HepG2 (cell line): ENCODE measurements around the gene NXPH4. TPM values are rescaled to one million over a fixed set of nuclear protein-coding genes. Genes with fewer than 3 reads are reported as not detected.
A peak's percentile ranks its signal among the peaks of the same experiment; 100 is the strongest.

Experiments used
- CBX1 ChIP-seq: IDR thresholded peaks from one replicate; pipeline ENCODE4 v1.6.1; 2016; ENCODE audit warnings: antibody characterized with exemption, low read depth
- FLYWCH1 ChIP-seq: sonication (generic); formaldehyde crosslinking; IDR thresholded peaks from 2 replicates; pipeline ENCODE4 v1.8.1; 2023; ENCODE audit warnings: mild to moderate bottlenecking, missing genetic modification reagents
- HDAC2 ChIP-seq: sonication (generic); formaldehyde crosslinking; IDR thresholded peaks from 2 replicates; pipeline ENCODE4 v1.4.0; 2020; ENCODE audit warnings: missing genetic modification reagents
- MTA3 ChIP-seq: sonication (generic); formaldehyde crosslinking; IDR thresholded peaks from 2 replicates; pipeline ENCODE4 v1.4.0; 2020; ENCODE audit warnings: missing genetic modification reagents
- NR2C2 ChIP-seq: sonication (generic); formaldehyde crosslinking; IDR thresholded peaks from 2 replicates; pipeline ENCODE4 v1.4.0; 2020; ENCODE audit warnings: missing genetic modification reagents, mild to moderate bottlenecking, moderate library complexity, borderline replicate concordance
- PAX8 ChIP-seq: sonication (generic); formaldehyde crosslinking; IDR thresholded peaks from 2 replicates; pipeline ENCODE4 v1.8.0; 2022; ENCODE audit warnings: mild to moderate bottlenecking, missing genetic modification reagents, borderline replicate concordance
- PHF5A ChIP-seq: IDR thresholded peaks from one replicate; pipeline ENCODE4 v1.6.1; 2018; ENCODE audit warnings: low read depth, missing genetic modification reagents; ENCODE audit not compliant: unreplicated experiment
- ZBTB38 ChIP-seq: sonication (generic); formaldehyde crosslinking; IDR thresholded peaks from 2 replicates; pipeline ENCODE4 v1.5.1; 2020; ENCODE audit warnings: mild to moderate bottlenecking, missing genetic modification reagents
- ZFAT ChIP-seq: sonication (generic); formaldehyde crosslinking; conservative IDR thresholded peaks from 2 replicates; pipeline ENCODE4 v1.8.1; 2023; ENCODE audit warnings: missing genetic modification reagents, inconsistent platforms
- ZNF180 ChIP-seq: sonication (generic); formaldehyde crosslinking; IDR thresholded peaks from 2 replicates; pipeline ENCODE4 v1.4.0; 2020; ENCODE audit warnings: low read depth, missing genetic modification reagents, borderline replicate concordance
- ZNF292 ChIP-seq: sonication (generic); formaldehyde crosslinking; IDR thresholded peaks from 2 replicates; pipeline ENCODE4 v1.8.1; 2022; ENCODE audit warnings: mild to moderate bottlenecking, low read depth, missing genetic modification reagents, borderline replicate concordance
- ZNF644 ChIP-seq: IDR thresholded peaks from 2 replicates; pipeline ENCODE4 v1.6.1; 2016; ENCODE audit warnings: low read depth
- ZNF792 ChIP-seq: IDR thresholded peaks from 2 replicates; pipeline ENCODE4 v1.6.1; 2016
- polyA plus RNA-seq, 8 experiments: library from polyadenylated mRNA; depleted of rRNA in 3 of 8; stranded (reverse) in 7 of 8; unstranded in 1 of 8; fragments of >200 nt; fragmentation: Illumina TruSeq in 4 of 8; extraction: Trizol in 4 of 8; gene quantifications; 2 replicates each; pipeline versions ENCODE4 v1.2.1 to v1.2.3, GENCODE V29; 2011 to 2016; ENCODE audit warnings: low read depth in 4 of 8, missing spikeins in 1 of 8, mixed read lengths in 1 of 8; ENCODE audit not compliant: insufficient read depth in 1 of 8
- total RNA-seq, 5 experiments: library from RNA; depleted of rRNA; stranded (reverse); fragments of >200 nt; fragmentation: Illumina TruSeq; extraction: Trizol; gene quantifications; 2 replicates each; pipeline ENCODE4 v1.2.3, GENCODE V29; 2016; ENCODE audit warnings: low read depth in 1 of 5
- TF ChIP-seq, protein P1 (sequence below): sonication (generic); formaldehyde crosslinking; IDR thresholded peaks from 2 replicates; pipeline ENCODE4 v1.4.0; 2020; ENCODE audit warnings: missing genetic modification reagents
- TF ChIP-seq, protein P2 (sequence below): sonication (generic); formaldehyde crosslinking; IDR thresholded peaks from 2 replicates; pipeline ENCODE4 v1.8.1; 2023; ENCODE audit warnings: mild to moderate bottlenecking, missing genetic modification reagents
- TF ChIP-seq, protein P3 (sequence below): sonication (generic); formaldehyde crosslinking; IDR thresholded peaks from 2 replicates; pipeline ENCODE4 v1.8.1; 2022; ENCODE audit warnings: mild to moderate bottlenecking, missing genetic modification reagents
- TF ChIP-seq, protein P4 (sequence below): sonication (generic); formaldehyde crosslinking; IDR thresholded peaks from 2 replicates; pipeline ENCODE4 v1.5.0; 2020; ENCODE audit warnings: mild to moderate bottlenecking, missing genetic modification reagents
- TF ChIP-seq, protein P5 (sequence below): IDR thresholded peaks from 2 replicates; pipeline ENCODE4 v1.6.1; 2016; ENCODE audit warnings: mild to moderate bottlenecking, missing biosample characterization, missing genetic modification reagents
- TF ChIP-seq, protein P6 (sequence below): sonication (generic); formaldehyde crosslinking; IDR thresholded peaks from 2 replicates; pipeline ENCODE4 v1.8.1; 2022; ENCODE audit warnings: low read depth, mild to moderate bottlenecking, missing genetic modification reagents
- TF ChIP-seq, protein P7 (sequence below): IDR thresholded peaks from 2 replicates; pipeline ENCODE4 v1.6.1; 2016; ENCODE audit warnings: missing compliant biosample characterization, missing genetic modification reagents, borderline replicate concordance

NXPH4 gene
- total and polyA plus RNA-seq, 2 of the 13 experiments (the other 11 are each of a cell fraction or from before 2014, with no cell fraction given): 0.13 TPM; not detected in 1

DNA sequence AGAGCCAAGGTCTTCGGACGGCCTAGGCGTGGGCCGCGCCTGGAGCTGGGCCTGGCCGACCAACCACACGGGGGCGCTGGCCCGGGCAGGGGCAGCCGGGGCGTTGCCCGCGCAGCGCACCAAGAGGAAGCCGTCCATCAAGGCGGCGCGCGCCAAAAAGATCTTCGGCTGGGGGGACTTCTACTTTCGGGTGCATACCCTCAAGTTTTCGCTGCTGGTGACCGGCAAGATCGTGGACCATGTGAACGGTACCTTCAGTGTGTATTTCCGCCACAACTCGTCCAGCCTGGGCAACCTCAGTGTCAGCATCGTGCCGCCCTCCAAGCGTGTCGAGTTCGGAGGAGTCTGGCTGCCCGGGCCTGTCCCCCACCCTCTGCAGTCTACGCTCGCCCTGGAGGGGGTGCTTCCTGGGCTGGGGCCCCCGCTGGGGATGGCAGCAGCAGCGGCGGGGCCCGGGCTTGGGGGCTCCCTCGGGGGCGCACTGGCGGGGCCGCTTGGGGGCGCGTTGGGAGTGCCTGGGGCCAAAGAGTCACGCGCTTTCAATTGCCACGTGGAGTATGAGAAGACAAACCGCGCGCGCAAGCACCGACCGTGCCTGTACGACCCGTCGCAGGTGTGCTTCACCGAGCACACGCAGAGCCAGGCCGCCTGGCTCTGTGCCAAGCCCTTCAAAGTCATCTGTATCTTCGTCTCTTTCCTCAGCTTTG is 8.5 kb downstream of the NXPH4 start (continued):
- TF ChIP-seq, protein P1, sequence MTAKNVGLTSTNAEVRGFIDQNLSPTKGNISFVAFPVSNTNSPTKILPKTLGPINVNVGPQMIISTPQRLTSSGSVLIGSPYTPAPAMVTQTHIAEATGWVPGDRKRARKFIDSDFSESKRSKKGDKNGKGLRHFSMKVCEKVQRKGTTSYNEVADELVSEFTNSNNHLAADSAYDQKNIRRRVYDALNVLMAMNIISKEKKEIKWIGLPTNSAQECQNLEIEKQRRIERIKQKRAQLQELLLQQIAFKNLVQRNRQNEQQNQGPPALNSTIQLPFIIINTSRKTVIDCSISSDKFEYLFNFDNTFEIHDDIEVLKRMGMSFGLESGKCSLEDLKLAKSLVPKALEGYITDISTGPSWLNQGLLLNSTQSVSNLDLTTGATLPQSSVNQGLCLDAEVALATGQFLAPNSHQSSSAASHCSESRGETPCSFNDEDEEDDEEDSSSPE (CRISPR knock-in tag): 0 out of 2 replicates have a peak, but pooled peaks have one; percentile 30
- TF ChIP-seq, protein P2, sequence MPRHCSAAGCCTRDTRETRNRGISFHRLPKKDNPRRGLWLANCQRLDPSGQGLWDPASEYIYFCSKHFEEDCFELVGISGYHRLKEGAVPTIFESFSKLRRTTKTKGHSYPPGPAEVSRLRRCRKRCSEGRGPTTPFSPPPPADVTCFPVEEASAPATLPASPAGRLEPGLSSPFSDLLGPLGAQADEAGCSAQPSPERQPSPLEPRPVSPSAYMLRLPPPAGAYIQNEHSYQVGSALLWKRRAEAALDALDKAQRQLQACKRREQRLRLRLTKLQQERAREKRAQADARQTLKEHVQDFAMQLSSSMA: no peak
- no peak for TF ChIP-seq MTA3 (CRISPR knock-in tag)
- TF ChIP-seq, protein P3, sequence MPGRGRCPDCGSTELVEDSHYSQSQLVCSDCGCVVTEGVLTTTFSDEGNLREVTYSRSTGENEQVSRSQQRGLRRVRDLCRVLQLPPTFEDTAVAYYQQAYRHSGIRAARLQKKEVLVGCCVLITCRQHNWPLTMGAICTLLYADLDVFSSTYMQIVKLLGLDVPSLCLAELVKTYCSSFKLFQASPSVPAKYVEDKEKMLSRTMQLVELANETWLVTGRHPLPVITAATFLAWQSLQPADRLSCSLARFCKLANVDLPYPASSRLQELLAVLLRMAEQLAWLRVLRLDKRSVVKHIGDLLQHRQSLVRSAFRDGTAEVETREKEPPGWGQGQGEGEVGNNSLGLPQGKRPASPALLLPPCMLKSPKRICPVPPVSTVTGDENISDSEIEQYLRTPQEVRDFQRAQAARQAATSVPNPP (CRISPR knock-in tag): no peak
- no peak for TF ChIP-seq ZNF292
- TF ChIP-seq, protein P4, sequence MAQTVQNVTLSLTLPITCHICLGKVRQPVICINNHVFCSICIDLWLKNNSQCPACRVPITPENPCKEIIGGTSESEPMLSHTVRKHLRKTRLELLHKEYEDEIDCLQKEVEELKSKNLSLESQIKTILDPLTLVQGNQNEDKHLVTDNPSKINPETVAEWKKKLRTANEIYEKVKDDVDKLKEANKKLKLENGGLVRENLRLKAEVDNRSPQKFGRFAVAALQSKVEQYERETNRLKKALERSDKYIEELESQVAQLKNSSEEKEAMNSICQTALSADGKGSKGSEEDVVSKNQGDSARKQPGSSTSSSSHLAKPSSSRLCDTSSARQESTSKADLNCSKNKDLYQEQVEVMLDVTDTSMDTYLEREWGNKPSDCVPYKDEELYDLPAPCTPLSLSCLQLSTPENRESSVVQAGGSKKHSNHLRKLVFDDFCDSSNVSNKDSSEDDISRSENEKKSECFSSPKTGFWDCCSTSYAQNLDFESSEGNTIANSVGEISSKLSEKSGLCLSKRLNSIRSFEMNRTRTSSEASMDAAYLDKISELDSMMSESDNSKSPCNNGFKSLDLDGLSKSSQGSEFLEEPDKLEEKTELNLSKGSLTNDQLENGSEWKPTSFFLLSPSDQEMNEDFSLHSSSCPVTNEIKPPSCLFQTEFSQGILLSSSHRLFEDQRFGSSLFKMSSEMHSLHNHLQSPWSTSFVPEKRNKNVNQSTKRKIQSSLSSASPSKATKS (CRISPR knock-in tag): no peak
- no peak for TF ChIP-seq CBX1
- no peak for TF ChIP-seq FLYWCH1 (CRISPR knock-in tag)
- TF ChIP-seq ZNF644 (CRISPR knock-in tag): no peak
- no peak for TF ChIP-seq PHF5A (CRISPR knock-in tag)
- TF ChIP-seq, protein P5, sequence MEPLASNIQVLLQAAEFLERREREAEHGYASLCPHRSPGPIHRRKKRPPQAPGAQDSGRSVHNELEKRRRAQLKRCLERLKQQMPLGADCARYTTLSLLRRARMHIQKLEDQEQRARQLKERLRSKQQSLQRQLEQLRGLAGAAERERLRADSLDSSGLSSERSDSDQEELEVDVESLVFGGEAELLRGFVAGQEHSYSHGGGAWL: 0 out of 2 replicates have a peak, but pooled peaks have one; percentile 43
- no peak for TF ChIP-seq ZFAT (CRISPR knock-in tag)
- TF ChIP-seq, protein P6, sequence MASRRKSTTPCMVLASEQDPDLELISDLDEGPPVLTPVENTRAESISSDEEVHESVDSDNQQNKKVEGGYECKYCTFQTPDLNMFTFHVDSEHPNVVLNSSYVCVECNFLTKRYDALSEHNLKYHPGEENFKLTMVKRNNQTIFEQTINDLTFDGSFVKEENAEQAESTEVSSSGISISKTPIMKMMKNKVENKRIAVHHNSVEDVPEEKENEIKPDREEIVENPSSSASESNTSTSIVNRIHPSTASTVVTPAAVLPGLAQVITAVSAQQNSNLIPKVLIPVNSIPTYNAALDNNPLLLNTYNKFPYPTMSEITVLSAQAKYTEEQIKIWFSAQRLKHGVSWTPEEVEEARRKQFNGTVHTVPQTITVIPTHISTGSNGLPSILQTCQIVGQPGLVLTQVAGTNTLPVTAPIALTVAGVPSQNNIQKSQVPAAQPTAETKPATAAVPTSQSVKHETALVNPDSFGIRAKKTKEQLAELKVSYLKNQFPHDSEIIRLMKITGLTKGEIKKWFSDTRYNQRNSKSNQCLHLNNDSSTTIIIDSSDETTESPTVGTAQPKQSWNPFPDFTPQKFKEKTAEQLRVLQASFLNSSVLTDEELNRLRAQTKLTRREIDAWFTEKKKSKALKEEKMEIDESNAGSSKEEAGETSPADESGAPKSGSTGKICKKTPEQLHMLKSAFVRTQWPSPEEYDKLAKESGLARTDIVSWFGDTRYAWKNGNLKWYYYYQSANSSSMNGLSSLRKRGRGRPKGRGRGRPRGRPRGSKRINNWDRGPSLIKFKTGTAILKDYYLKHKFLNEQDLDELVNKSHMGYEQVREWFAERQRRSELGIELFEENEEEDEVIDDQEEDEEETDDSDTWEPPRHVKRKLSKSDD (CRISPR knock-in tag): 0 out of 2 replicates have a peak, but pooled peaks have one; percentile 50
- TF ChIP-seq, protein P7, sequence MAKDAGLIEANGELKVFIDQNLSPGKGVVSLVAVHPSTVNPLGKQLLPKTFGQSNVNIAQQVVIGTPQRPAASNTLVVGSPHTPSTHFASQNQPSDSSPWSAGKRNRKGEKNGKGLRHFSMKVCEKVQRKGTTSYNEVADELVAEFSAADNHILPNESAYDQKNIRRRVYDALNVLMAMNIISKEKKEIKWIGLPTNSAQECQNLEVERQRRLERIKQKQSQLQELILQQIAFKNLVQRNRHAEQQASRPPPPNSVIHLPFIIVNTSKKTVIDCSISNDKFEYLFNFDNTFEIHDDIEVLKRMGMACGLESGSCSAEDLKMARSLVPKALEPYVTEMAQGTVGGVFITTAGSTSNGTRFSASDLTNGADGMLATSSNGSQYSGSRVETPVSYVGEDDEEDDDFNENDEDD (CRISPR knock-in tag): peak; percentile 12; the same call in 1 of the 2 replicates
- TF ChIP-seq ZNF180 (CRISPR knock-in tag): no peak
- TF ChIP-seq HDAC2: no peak
- TF ChIP-seq ZNF792: no peak
- peak; percentile 51; the same call in 1 of the 2 replicates for TF ChIP-seq ZBTB38 (CRISPR knock-in tag)
- no peak for TF ChIP-seq PAX8 (CRISPR knock-in tag)
- TF ChIP-seq NR2C2 (CRISPR knock-in tag): no peak
